Astrocyte of the spinal cord (primary cell): ENCODE data around the gene FKBP1B.
"Not testable (repeated sequence)": the region's sequence is repeated elsewhere in the genome, so short reads cannot be mapped to it uniquely, and the experiment has no call there.

Experiments
- DNase-seq: peaks from one replicate; pipeline ENCODE4 v3.0.0; 2011; ENCODE audit warnings: low read depth, low spot score
- H3K4me3 ChIP-seq: 2 replicates; pipeline ENCODE4 v1.5.1; 2011; ENCODE audit warnings: low read depth, mild to moderate bottlenecking, low read length, moderate library complexity
- CTCF ChIP-seq: IDR thresholded peaks from 2 replicates; pipeline ENCODE4 v1.5.1; 2012; ENCODE audit warnings: low read depth, mild to moderate bottlenecking, low read length, inconsistent platforms
- in situ Hi-C: cut with HindIII; loops from 2 replicates; pipeline ENCODE4 v1.10.0; 2017; ENCODE audit warnings: low sequenced_read_pairs

FKBP1B gene

GRCh38 chr2:24102677-24103076, 53.1 kb downstream of the FKBP1B start:
- H3K4me3 ChIP-seq, result no peak overlapping the region
- TF ChIP-seq CTCF, result no peak
- in situ Hi-C loops, result no loop called here

GRCh38 chr2:24104110-24104650, 54.6 kb downstream of the FKBP1B start:
- no peak for DNase-seq
- TF ChIP-seq CTCF, result no peak
- H3K4me3 ChIP-seq, result no peak overlapping the region
- in situ Hi-C loops, result no loop called here

More at GRCh38 chr2:24102677-24103076, 53.1 kb downstream of the FKBP1B start:
- DNase-seq, result no peak

GRCh38 chr2:24104906-24105305, 55.4 kb downstream of the FKBP1B start:
- TF ChIP-seq CTCF, result no peak
- no peak overlapping the region for H3K4me3 ChIP-seq
- DNase-seq, result no peak
- in situ Hi-C loops, result no loop called here

- DNase-seq, result no peak
- no peak overlapping the region for H3K4me3 ChIP-seq
- in situ Hi-C loops, result no loop called here
- TF ChIP-seq CTCF, result no peak
Measured at GRCh38 chr2:24105816-24106215, 56.3 kb downstream of the FKBP1B start.

GRCh38 chr2:24106786-24107185, 57.2 kb downstream of the FKBP1B start:
- DNase-seq, result no peak
- H3K4me3 ChIP-seq, result no peak overlapping the region
- in situ Hi-C loops, result no loop called here
- TF ChIP-seq CTCF, result no peak

GRCh38 chr2:24107336-24107735, 57.8 kb downstream of the FKBP1B start:
- TF ChIP-seq CTCF, result no peak
- DNase-seq, result no peak
- in situ Hi-C loops, result no loop called here
- H3K4me3 ChIP-seq, result no peak overlapping the region

GRCh38 chr2:24109431-24109830, 59.9 kb downstream of the FKBP1B start:
- H3K4me3 ChIP-seq, DNase-seq, in situ Hi-C loops: not testable (repeated sequence)
